Smooth muscle cell (in vitro differentiated cells): ENCODE data around the gene KIRREL3. TPM values are rescaled to one million over a fixed set of nuclear protein-coding genes. Genes with fewer than 3 reads are reported as not detected.

ENCODE experiments used
- DNase-seq: peaks from one replicate; lab custom pipeline; 2025; ENCODE audit not compliant: unreplicated experiment; lab: John Stamatoyannopoulos, UW
- H2AFZ ChIP-seq: fragments of 200-600 bp; sonication (generic); 2 replicates; pipeline ENCODE4 v1.6.0; 2016; ENCODE audit warnings: antibody characterized with exemption, low read depth, mild to moderate bottlenecking
- H3F3A ChIP-seq: fragments of 200-600 bp; sonication (generic); 2 replicates; pipeline ENCODE4 v1.6.0; 2017; ENCODE audit warnings: antibody characterized with exemption, low read depth
- H3K27ac ChIP-seq: fragments of 200-600 bp; sonication (generic); 2 replicates; pipeline ENCODE4 v1.5.1; 2016; ENCODE audit warnings: low read depth, mild to moderate bottlenecking
- H3K27me3 ChIP-seq: fragments of 200-600 bp; sonication (generic); 2 replicates; pipeline ENCODE4 v1.6.1; 2016; ENCODE audit warnings: low read depth, mild to moderate bottlenecking
- H3K36me3 ChIP-seq: fragments of 200-600 bp; sonication (generic); 2 replicates; pipeline ENCODE4 v1.5.1; 2016; ENCODE audit warnings: low read depth
- H3K4me1 ChIP-seq: fragments of 200-600 bp; sonication (generic); 2 replicates; pipeline ENCODE4 v1.5.1; 2016; ENCODE audit warnings: low read depth
- H3K4me2 ChIP-seq: fragments of 200-600 bp; sonication (generic); 2 replicates; pipeline ENCODE4 v1.6.0; 2016; ENCODE audit warnings: mild to moderate bottlenecking
- H3K4me3 ChIP-seq: fragments of 200-600 bp; sonication (generic); 2 replicates; pipeline ENCODE4 v1.5.1; 2016; ENCODE audit warnings: mild to moderate bottlenecking
- H3K79me2 ChIP-seq: fragments of 200-600 bp; sonication (generic); 2 replicates; pipeline ENCODE4 v1.6.0; 2016; ENCODE audit warnings: low read depth, mild to moderate bottlenecking
- H3K9ac ChIP-seq: fragments of 200-600 bp; sonication (generic); 2 replicates; pipeline ENCODE4 v1.6.0; 2016; ENCODE audit warnings: low read depth
- H3K9me3 ChIP-seq: fragments of 200-600 bp; sonication (generic); replicated peaks from 2 replicates; pipeline ENCODE4 v1.5.1; 2016; ENCODE audit warnings: low read depth
- H4K20me1 ChIP-seq: fragments of 200-600 bp; sonication (generic); 2 replicates; pipeline ENCODE4 v1.6.0; 2016; ENCODE audit warnings: low read depth
- WGBS: methylation state at CpG from one replicate; pipeline ENCODE4 v1.1.7; 2016; ENCODE audit warnings: low lambda C conversion rate; 5-methylcytosine and 5-hydroxymethylcytosine counted together
- polyA plus RNA-seq: library from polyadenylated mRNA; unstranded; fragments of >200 nt; fragmentation: Nextera tagmentation; extraction: Ambion mirVana; gene quantifications from 2 replicates; pipeline ENCODE4 v1.2.1, GENCODE V29; 2016
- total RNA-seq: library from RNA; depleted of rRNA; stranded (reverse); fragments of >200 nt; gene quantifications from 2 replicates; pipeline ENCODE4 v1.2.3, GENCODE V29; 2014
- TF ChIP-seq, protein P1 (sequence below): fragments of 200-600 bp; sonication (generic); IDR thresholded peaks from 2 replicates; pipeline ENCODE4 v1.5.1; 2017; ENCODE audit warnings: borderline replicate concordance, mild to moderate bottlenecking, antibody characterized with exemption; ENCODE audit not compliant: insufficient read depth, poor library complexity, severe bottlenecking

Gene KIRREL3
- total and polyA plus RNA-seq, 2 experiments from 2014 or later, result 1.2 TPM; not detected in 1

DNA sequence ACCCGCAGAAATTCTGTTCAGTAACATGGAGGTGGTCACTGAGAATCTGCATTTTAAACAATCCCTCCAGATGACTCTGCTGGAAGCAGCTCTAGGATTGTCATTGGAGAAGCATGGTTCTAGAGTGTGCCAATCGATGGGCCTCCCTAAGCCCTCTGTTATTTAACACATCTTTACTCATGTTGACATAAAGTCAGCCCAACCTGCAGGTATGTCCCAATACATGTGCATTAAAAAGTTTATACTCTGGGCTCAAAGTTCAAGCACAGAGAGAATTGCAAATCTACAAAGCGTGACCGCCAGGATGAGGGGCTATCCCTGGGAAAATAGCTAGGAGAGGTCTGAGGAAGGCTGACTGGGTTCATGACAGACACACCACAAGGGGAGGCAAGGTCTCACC lies 116.4 kb downstream of the KIRREL3 start:
- no peak overlapping the region for H2AFZ ChIP-seq
- no peaks in the 10 kb centered on the region for H4K20me1 ChIP-seq
- no peaks in the 10 kb centered on the region for H3K79me2 ChIP-seq
- peaks cover 8% of the 10 kb centered on the region for H3K27me3 ChIP-seq
- H3K27ac ChIP-seq, result no peak overlapping the region
- H3K4me1 ChIP-seq, result peaks cover 13% of the 10 kb centered on the region
- TF ChIP-seq, protein P1, sequence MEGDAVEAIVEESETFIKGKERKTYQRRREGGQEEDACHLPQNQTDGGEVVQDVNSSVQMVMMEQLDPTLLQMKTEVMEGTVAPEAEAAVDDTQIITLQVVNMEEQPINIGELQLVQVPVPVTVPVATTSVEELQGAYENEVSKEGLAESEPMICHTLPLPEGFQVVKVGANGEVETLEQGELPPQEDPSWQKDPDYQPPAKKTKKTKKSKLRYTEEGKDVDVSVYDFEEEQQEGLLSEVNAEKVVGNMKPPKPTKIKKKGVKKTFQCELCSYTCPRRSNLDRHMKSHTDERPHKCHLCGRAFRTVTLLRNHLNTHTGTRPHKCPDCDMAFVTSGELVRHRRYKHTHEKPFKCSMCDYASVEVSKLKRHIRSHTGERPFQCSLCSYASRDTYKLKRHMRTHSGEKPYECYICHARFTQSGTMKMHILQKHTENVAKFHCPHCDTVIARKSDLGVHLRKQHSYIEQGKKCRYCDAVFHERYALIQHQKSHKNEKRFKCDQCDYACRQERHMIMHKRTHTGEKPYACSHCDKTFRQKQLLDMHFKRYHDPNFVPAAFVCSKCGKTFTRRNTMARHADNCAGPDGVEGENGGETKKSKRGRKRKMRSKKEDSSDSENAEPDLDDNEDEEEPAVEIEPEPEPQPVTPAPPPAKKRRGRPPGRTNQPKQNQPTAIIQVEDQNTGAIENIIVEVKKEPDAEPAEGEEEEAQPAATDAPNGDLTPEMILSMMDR, result no peak
- H3K9ac ChIP-seq, result no peak overlapping the region
- no peak overlapping the region for H3K4me2 ChIP-seq
- H3K36me3 ChIP-seq, result no peaks in the 10 kb centered on the region
- 85% methylated on average over 4 of the region's 4 CpGs for WGBS
- no peaks in the 10 kb centered on the region for H3K9me3 ChIP-seq
- H3F3A ChIP-seq, result no peaks in the 10 kb centered on the region
- no peak for DNase-seq
- no peak overlapping the region for H3K4me3 ChIP-seq

GRCh38 chr11:126880872-126881271 lies 119.7 kb downstream of the KIRREL3 start:
- no peaks in the 10 kb centered on the region for H3K36me3 ChIP-seq
- H2AFZ ChIP-seq, result no peak overlapping the region
- peaks cover 14% of the 10 kb centered on the region for H3K27me3 ChIP-seq
- no peak for DNase-seq
- no peak overlapping the region for H3K4me3 ChIP-seq
- H3K27ac ChIP-seq, result no peak overlapping the region
- H3F3A ChIP-seq, result no peaks in the 10 kb centered on the region
- no peak overlapping the region for H3K9ac ChIP-seq
- no peaks in the 10 kb centered on the region for H3K9me3 ChIP-seq
- H3K4me1 ChIP-seq, result peaks cover 13% of the 10 kb centered on the region
- TF ChIP-seq, protein P1, result no peak
- no peaks in the 10 kb centered on the region for H4K20me1 ChIP-seq
- WGBS, result 73% methylated on average over 5 of the region's 5 CpGs
- no peak overlapping the region for H3K4me2 ChIP-seq
- H3K79me2 ChIP-seq, result no peaks in the 10 kb centered on the region

DNA sequence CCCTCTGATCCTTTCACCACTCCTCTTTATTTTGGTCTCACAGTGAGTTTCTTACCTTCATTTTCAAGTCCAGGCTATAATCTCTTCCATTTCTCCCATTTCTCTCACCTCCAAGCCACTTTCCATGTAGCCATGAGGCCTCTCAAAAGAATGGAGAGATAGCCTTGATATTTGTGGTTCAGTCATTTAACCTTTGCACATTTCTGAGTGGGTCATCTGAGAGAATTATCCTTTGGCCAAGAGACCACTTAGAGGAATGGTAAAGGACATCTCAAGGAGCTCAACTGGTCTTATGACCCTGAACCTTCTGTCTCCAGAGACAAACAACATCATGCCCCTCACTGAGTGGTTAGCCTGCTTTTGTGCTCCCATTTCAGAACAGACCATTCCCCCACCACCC lies 121.1 kb downstream of the KIRREL3 start:
- H3K9me3 ChIP-seq, result no peaks in the 10 kb centered on the region
- H3K4me3 ChIP-seq, result no peak overlapping the region
- peaks cover 13% of the 10 kb centered on the region for H3K4me1 ChIP-seq
- H3K27ac ChIP-seq, result peak overlapping the region; percentile 29
- no peaks in the 10 kb centered on the region for H3K36me3 ChIP-seq
- TF ChIP-seq, protein P1, result no peak
- H3F3A ChIP-seq, result no peaks in the 10 kb centered on the region
- no peaks in the 10 kb centered on the region for H3K79me2 ChIP-seq
- no peaks in the 10 kb centered on the region for H4K20me1 ChIP-seq
- no peak for DNase-seq
- H2AFZ ChIP-seq, result no peak overlapping the region
- H3K27me3 ChIP-seq, result peaks cover 14% of the 10 kb centered on the region
- H3K9ac ChIP-seq, result no peak overlapping the region
- peak overlapping the region; percentile 68 for H3K4me2 ChIP-seq

DNA sequence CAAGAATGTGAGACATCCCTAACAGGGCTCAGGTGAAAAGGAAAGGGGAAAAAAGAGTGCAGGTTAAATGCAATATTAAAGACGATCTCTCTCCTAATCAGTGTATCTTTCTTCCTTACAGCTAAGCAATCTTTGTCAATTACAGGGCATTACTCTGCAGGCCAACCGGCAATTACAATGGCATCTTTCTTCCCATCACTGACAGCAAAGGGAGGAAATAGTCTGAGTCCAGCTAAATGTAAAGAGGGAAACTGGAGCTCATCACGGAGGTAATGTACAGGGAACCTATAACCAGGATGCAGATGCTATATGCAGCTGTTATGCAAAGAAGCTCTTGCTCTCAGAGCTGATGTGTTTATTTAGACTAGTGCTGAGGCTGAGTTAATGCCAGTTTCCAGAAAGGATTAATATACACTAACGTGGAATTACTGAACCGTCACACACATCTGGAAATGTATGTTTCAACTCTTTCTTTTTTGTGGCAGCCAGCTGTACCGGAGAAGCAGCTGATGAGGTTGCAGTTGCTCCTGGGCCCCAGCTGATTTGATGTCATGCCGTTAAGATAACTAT lies 121.6 kb downstream of the KIRREL3 start:
- no peak overlapping the region for H3K4me3 ChIP-seq
- peak overlapping the region; percentile 68 for H3K4me2 ChIP-seq
- H3F3A ChIP-seq, result no peaks in the 10 kb centered on the region
- peaks cover 14% of the 10 kb centered on the region for H3K27me3 ChIP-seq
- H3K4me1 ChIP-seq, result peaks cover 13% of the 10 kb centered on the region
- H3K9ac ChIP-seq, result no peak overlapping the region
- WGBS, result 41% methylated on average over 7 of the region's 7 CpGs
- H2AFZ ChIP-seq, result no peak overlapping the region
- DNase-seq, result no peak
- H3K27ac ChIP-seq, result peak overlapping the region; percentile 29
- TF ChIP-seq, protein P1, result no peak
- H3K36me3 ChIP-seq, result no peaks in the 10 kb centered on the region
- no peaks in the 10 kb centered on the region for H4K20me1 ChIP-seq
- no peaks in the 10 kb centered on the region for H3K9me3 ChIP-seq
- no peaks in the 10 kb centered on the region for H3K79me2 ChIP-seq
